BE2C (cell line): ENCODE results near the gene COMMD9.

Source experiments
- DNase-seq: peaks from one replicate; pipeline ENCODE4 v3.0.0-alpha.2; 2020
- H3K27me3 ChIP-seq: fragments of 250-450 bp; sonication (Bioruptor Pico); 2 replicates; pipeline ENCODE4 v1.5.1; 2020; ENCODE audit warnings: mild to moderate bottlenecking
- H3K36me3 ChIP-seq: fragments of 250-450 bp; sonication (Bioruptor Pico); 2 replicates; pipeline ENCODE4 v1.5.1; 2020; ENCODE audit warnings: mild to moderate bottlenecking
- H3K4me1 ChIP-seq: fragments of 250-450 bp; sonication (Bioruptor Pico); 2 replicates; pipeline ENCODE4 v1.5.1; 2020
- H3K4me3 ChIP-seq: 2 replicates; pipeline ENCODE4 v1.5.1; 2011; ENCODE audit warnings: low read depth, low read length
- H3K9me3 ChIP-seq: fragments of 250-450 bp; sonication (Bioruptor Pico); 2 replicates; pipeline ENCODE4 v1.5.1; 2020
- TF ChIP-seq, protein P1 (sequence below): IDR thresholded peaks from 2 replicates; pipeline ENCODE4 v1.5.1; 2012; ENCODE audit warnings: mild to moderate bottlenecking, low read depth, low read length

Gene COMMD9

GRCh38 chr11:36238036-36238631 is 51.1 kb downstream of the COMMD9 start:
- TF ChIP-seq, protein P1, sequence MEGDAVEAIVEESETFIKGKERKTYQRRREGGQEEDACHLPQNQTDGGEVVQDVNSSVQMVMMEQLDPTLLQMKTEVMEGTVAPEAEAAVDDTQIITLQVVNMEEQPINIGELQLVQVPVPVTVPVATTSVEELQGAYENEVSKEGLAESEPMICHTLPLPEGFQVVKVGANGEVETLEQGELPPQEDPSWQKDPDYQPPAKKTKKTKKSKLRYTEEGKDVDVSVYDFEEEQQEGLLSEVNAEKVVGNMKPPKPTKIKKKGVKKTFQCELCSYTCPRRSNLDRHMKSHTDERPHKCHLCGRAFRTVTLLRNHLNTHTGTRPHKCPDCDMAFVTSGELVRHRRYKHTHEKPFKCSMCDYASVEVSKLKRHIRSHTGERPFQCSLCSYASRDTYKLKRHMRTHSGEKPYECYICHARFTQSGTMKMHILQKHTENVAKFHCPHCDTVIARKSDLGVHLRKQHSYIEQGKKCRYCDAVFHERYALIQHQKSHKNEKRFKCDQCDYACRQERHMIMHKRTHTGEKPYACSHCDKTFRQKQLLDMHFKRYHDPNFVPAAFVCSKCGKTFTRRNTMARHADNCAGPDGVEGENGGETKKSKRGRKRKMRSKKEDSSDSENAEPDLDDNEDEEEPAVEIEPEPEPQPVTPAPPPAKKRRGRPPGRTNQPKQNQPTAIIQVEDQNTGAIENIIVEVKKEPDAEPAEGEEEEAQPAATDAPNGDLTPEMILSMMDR = no peak

GRCh38 chr11:36237391-36237790 is 51.8 kb downstream of the COMMD9 start:
- Histone ChIP-seq H3K4me1 (no peaks in the 10 kb centered on the region), H3K27me3 (no peaks in the 10 kb centered on the region), H3K9me3 (no peaks in the 10 kb centered on the region), H3K36me3 (no peaks in the 10 kb centered on the region), H3K4me3 (no peak overlapping the region)
- TF ChIP-seq, protein P1 = no peak
- DNase-seq = no peak

More at GRCh38 chr11:36238036-36238631, 51.1 kb downstream of the COMMD9 start:
- Histone ChIP-seq H3K4me1 (no peaks in the 10 kb centered on the region), H3K4me3 (no peak overlapping the region), H3K27me3 (no peaks in the 10 kb centered on the region), H3K9me3 (no peaks in the 10 kb centered on the region), H3K36me3 (no peaks in the 10 kb centered on the region)
- no peak for DNase-seq

DNA sequence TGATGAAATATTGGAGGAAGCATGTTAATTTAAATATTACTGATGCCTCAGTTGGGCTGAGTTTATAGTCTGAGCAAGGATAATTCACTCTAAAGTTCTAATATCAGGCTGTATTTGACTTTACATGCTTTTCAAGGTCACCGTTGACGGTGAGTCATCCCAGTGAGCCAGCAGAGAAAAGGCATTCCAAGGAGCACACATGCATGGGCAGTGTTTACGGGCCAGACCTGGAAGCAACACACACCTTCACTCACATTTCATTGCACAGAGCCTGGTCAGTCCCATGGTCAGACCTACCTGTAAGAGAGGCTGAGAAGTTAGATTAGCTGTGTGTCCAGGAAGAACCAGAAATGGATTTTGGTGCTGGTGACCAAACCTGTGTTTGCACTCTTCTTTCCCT is 53.5 kb downstream of the COMMD9 start:
- no peaks in the 10 kb centered on the region; the same call in 1 of the 2 replicates for H3K4me1 ChIP-seq
- H3K36me3 ChIP-seq = no peaks in the 10 kb centered on the region
- no peaks in the 10 kb centered on the region for H3K27me3 ChIP-seq
- H3K9me3 ChIP-seq = no peaks in the 10 kb centered on the region
- TF ChIP-seq, protein P1 = no peak
- H3K4me3 ChIP-seq = no peak overlapping the region
- DNase-seq = no peak

GRCh38 chr11:36234825-36235224 is 54.4 kb downstream of the COMMD9 start:
- no peaks in the 10 kb centered on the region for H3K9me3 ChIP-seq

GRCh38 chr11:36233204-36233603 is 56.0 kb downstream of the COMMD9 start:
- no peak for DNase-seq
- no peaks in the 10 kb centered on the region; the same call in 1 of the 2 replicates for H3K4me1 ChIP-seq
- H3K27me3 ChIP-seq = no peaks in the 10 kb centered on the region
- H3K9me3 ChIP-seq = no peaks in the 10 kb centered on the region
- TF ChIP-seq, protein P1 = no peak
- H3K4me3 ChIP-seq = no peak overlapping the region
- no peaks in the 10 kb centered on the region for H3K36me3 ChIP-seq

More at GRCh38 chr11:36234825-36235224, 54.4 kb downstream of the COMMD9 start:
- TF ChIP-seq, protein P1 = no peak
- H3K27me3 ChIP-seq = no peaks in the 10 kb centered on the region
- no peak overlapping the region for H3K4me3 ChIP-seq
- H3K4me1 ChIP-seq = no peaks in the 10 kb centered on the region; the same call in 1 of the 2 replicates
- no peak for DNase-seq
- no peaks in the 10 kb centered on the region for H3K36me3 ChIP-seq
